Hepatocyte (in vitro differentiated cells): ENCODE measurements around the gene VPS29. TPM values are rescaled to one million over a fixed set of nuclear protein-coding genes. Genes with fewer than 3 reads are reported as not detected.

ENCODE experiments used
- DNase-seq: peaks from one replicate; pipeline ENCODE4 v3.0.0-alpha.2; 2016; ENCODE audit warnings: low spot score
- H2AFZ ChIP-seq: fragments of 200-600 bp; sonication (generic); 2 replicates; pipeline ENCODE4 v1.6.0; 2016; ENCODE audit warnings: antibody characterized with exemption, mild to moderate bottlenecking
- H3K27ac ChIP-seq: fragments of 200-600 bp; sonication (generic); 2 replicates; pipeline ENCODE4 v1.5.1; 2016; ENCODE audit warnings: mild to moderate bottlenecking
- H3K27me3 ChIP-seq: fragments of 200-600 bp; sonication (generic); 2 replicates; pipeline ENCODE4 v1.6.1; 2016
- H3K36me3 ChIP-seq: fragments of 200-600 bp; sonication (generic); replicated peaks from 2 replicates; pipeline ENCODE4 v1.5.1; 2016; ENCODE audit warnings: low read depth; ENCODE audit not compliant: insufficient read depth
- H3K4me1 ChIP-seq: fragments of 200-600 bp; sonication (generic); 2 replicates; pipeline ENCODE4 v1.5.1; 2016; ENCODE audit warnings: mild to moderate bottlenecking, moderate library complexity; ENCODE audit not compliant: insufficient read depth
- H3K4me2 ChIP-seq: fragments of 200-600 bp; sonication (generic); 2 replicates; pipeline ENCODE4 v1.6.0; 2016
- H3K4me3 ChIP-seq: fragments of 200-600 bp; sonication (generic); 2 replicates; pipeline ENCODE4 v1.5.1; 2016; ENCODE audit warnings: mild to moderate bottlenecking
- H3K79me2 ChIP-seq: fragments of 200-600 bp; sonication (generic); 2 replicates; pipeline ENCODE4 v1.6.0; 2017; ENCODE audit warnings: mild to moderate bottlenecking
- H3K9me2 ChIP-seq: fragments of 200-600 bp; sonication (generic); replicated peaks from 2 replicates; pipeline ENCODE4 v1.6.0; 2017; ENCODE audit warnings: mild to moderate bottlenecking; ENCODE audit not compliant: insufficient read depth
- H3K9me3 ChIP-seq: fragments of 200-600 bp; sonication (generic); 2 replicates; pipeline ENCODE4 v1.5.1; 2016; ENCODE audit warnings: low read depth, mild to moderate bottlenecking
- H4K20me1 ChIP-seq: fragments of 200-600 bp; sonication (generic); 2 replicates; pipeline ENCODE4 v1.6.0; 2016; ENCODE audit warnings: mild to moderate bottlenecking; ENCODE audit not compliant: insufficient read depth, poor library complexity, severe bottlenecking
- CTCF ChIP-seq: fragments of 200-600 bp; sonication (generic); IDR thresholded peaks from 2 replicates; pipeline ENCODE4 v1.5.1; 2016; ENCODE audit warnings: antibody characterized with exemption, mild to moderate bottlenecking; ENCODE audit not compliant: poor library complexity
- EZH2 ChIP-seq: fragments of 200-600 bp; sonication (generic); IDR thresholded peaks from 2 replicates; pipeline ENCODE4 v1.6.1; 2016; ENCODE audit warnings: antibody characterized with exemption, mild to moderate bottlenecking, borderline replicate concordance
- EZH2phosphoT487 ChIP-seq: fragments of 200-600 bp; sonication (generic); IDR thresholded peaks from one replicate; pipeline ENCODE4 v1.6.1; 2018; ENCODE audit warnings: antibody characterized with exemption, mild to moderate bottlenecking, low read depth, moderate library complexity; ENCODE audit not compliant: unreplicated experiment, severe bottlenecking
- WGBS: methylation state at CpG from one replicate; pipeline ENCODE4 v1.1.6; 2016; ENCODE audit warnings: low lambda C conversion rate; ENCODE audit errors: missing lambda C conversion rate; 5-methylcytosine and 5-hydroxymethylcytosine counted together
- polyA plus RNA-seq: library from polyadenylated mRNA; unstranded; fragments of >200 nt; fragmentation: Nextera tagmentation; extraction: Ambion mirVana; gene quantifications from 2 replicates; pipeline ENCODE4 v1.2.1, GENCODE V29; 2016
- total RNA-seq: library from RNA; depleted of rRNA; stranded (reverse); fragments of >200 nt; gene quantifications from 2 replicates; pipeline ENCODE4 v1.2.3, GENCODE V29; 2014

VPS29 gene
- total and polyA plus RNA-seq, 2 experiments from 2014 or later, result 102 to 176 TPM

- H2AFZ ChIP-seq, result no peak overlapping the region
- TF ChIP-seq EZH2 (no peak), EZH2phosphoT487 (no peak), CTCF (no peak)
- no peaks in the 10 kb centered on the region for H3K9me2 ChIP-seq
- DNase-seq, result no peak
- H3K79me2 ChIP-seq, result peaks cover 29% of the 10 kb centered on the region
- peaks cover 11% of the 10 kb centered on the region for H3K4me1 ChIP-seq
- H3K36me3 ChIP-seq, result no peaks in the 10 kb centered on the region
- peaks cover 9% of the 10 kb centered on the region for H4K20me1 ChIP-seq
- H3K9me3 ChIP-seq, result no peaks in the 10 kb centered on the region
- H3K27ac ChIP-seq, result no peak overlapping the region
- no peaks in the 10 kb centered on the region for H3K27me3 ChIP-seq
- H3K4me2 ChIP-seq, result no peak overlapping the region
- no peak overlapping the region for H3K4me3 ChIP-seq
- WGBS, result 82% methylated on average over 1 of the region's 1 CpG
Observed at GRCh38 chr12:110503432-110503831, 1.5 kb upstream of the VPS29 start.

- Histone ChIP-seq H3K36me3 (no peaks in the 10 kb centered on the region), H3K27me3 (no peaks in the 10 kb centered on the region), H2AFZ (peak overlapping the region; percentile 46), H3K79me2 (peaks cover 48% of the 10 kb centered on the region), H3K27ac (peak overlapping the region; percentile 84), H3K4me1 (peaks cover 11% of the 10 kb centered on the region), H3K4me2 (peak overlapping the region; percentile 93), H4K20me1 (peaks cover 17% of the 10 kb centered on the region), H3K9me2 (no peaks in the 10 kb centered on the region), H3K4me3 (peak overlapping the region; percentile 50), H3K9me3 (no peaks in the 10 kb centered on the region)
- WGBS, result under 1% methylated on average over 17 of the region's 17 CpGs
- peak; percentile 67 for DNase-seq
- TF ChIP-seq CTCF (no peak), EZH2 (no peak), EZH2phosphoT487 (no peak)
Observed at GRCh38 chr12:110501399-110501751, 536 bp downstream of the VPS29 start.

GRCh38 chr12:110498984-110499706 lies 2.8 kb downstream of the VPS29 start:
- no peak for DNase-seq
- Histone ChIP-seq H3K4me1 (peaks cover 11% of the 10 kb centered on the region), H3K79me2 (peaks cover 58% of the 10 kb centered on the region), H3K27ac (no peak overlapping the region), H4K20me1 (peaks cover 24% of the 10 kb centered on the region), H3K9me2 (no peaks in the 10 kb centered on the region), H3K9me3 (no peaks in the 10 kb centered on the region), H3K27me3 (no peaks in the 10 kb centered on the region), H2AFZ (no peak overlapping the region), H3K4me3 (no peak overlapping the region), H3K36me3 (peaks cover 5% of the 10 kb centered on the region), H3K4me2 (peak overlapping the region; percentile 93)
- WGBS, result 92% methylated on average over 4 of the region's 4 CpGs
- TF ChIP-seq CTCF (no peak), EZH2 (no peak), EZH2phosphoT487 (no peak)
